Measurements from ENCODE around the gene TRIM10.
"Not testable (repeated sequence)": the region's sequence is repeated elsewhere in the genome, so short reads cannot be mapped to it uniquely, and the experiment has no call there.

Gene TRIM10

GRCh38 chr6:30171677-30172471 is 10.9 kb upstream of the TRIM10 start:
- no peak for DNase-seq

- DNase-seq, result peak; percentile 57
Measured at GRCh38 chr6:30169658-30170614, 8.9 kb upstream of the TRIM10 start.

DNA sequence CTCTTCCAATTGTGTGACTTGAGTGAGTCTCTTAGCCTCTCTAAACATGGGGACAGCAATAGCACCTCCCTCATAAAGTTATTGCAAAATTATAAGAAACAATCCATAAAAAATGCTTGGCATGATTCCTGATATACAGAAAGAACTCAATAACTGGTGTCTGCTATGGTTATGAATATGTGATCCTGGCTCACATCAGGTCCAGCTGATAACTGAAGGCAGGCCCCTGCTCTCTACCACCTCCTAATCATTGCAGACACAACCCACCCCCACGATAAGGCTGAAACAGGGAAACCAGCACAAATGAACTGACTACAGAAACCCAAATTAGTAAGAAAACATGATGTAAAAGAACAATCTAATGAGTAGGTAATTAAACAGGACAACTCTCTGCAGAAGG is 7.7 kb upstream of the TRIM10 start:
- no peak for DNase-seq

DNA sequence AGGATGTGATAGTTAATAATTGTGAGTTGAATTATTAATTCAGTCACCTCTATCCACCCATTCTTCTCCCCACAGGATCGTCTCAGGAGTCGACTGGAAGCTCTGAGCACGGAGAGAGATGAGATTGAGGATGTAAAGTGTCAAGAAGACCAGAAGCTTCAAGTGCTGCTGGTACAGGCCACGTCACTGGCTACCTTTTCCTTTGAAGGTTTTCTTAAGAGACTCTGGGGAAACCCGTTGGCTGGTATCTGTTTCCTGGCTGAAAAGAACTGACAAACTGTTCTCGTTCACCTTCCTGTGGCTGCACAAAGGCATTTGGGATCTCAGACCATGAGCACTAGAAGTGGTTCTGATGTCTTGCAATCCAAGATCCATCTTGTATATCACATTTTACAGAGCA is 6.1 kb upstream of the TRIM10 start:
- peak; percentile 24 for DNase-seq

DNA sequence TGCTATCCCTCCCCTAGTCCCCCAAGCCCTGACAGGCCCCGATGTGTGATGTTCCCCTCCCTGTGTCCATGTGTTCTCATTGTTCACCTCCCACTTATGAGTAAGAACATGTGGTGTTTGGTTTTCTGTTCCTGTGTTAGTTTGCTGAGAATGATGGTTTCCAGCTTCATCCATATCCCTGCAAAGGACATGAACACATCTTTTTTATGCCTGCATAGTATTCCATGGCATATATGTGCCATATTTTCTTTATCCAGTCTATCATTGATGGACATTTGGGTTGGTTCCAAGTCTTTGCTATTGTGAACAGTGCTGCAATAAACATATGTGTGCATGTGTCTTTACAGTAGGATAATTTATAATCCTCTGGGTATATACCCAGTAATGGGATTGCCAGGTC is 4.2 kb upstream of the TRIM10 start:
- DNase-seq, result not testable (repeated sequence)

GRCh38 chr6:30164714-30165113 is 3.7 kb upstream of the TRIM10 start:
- no peak for DNase-seq

- no peak for DNase-seq
Measured at GRCh38 chr6:30163918-30164654, 3.1 kb upstream of the TRIM10 start.

DNA sequence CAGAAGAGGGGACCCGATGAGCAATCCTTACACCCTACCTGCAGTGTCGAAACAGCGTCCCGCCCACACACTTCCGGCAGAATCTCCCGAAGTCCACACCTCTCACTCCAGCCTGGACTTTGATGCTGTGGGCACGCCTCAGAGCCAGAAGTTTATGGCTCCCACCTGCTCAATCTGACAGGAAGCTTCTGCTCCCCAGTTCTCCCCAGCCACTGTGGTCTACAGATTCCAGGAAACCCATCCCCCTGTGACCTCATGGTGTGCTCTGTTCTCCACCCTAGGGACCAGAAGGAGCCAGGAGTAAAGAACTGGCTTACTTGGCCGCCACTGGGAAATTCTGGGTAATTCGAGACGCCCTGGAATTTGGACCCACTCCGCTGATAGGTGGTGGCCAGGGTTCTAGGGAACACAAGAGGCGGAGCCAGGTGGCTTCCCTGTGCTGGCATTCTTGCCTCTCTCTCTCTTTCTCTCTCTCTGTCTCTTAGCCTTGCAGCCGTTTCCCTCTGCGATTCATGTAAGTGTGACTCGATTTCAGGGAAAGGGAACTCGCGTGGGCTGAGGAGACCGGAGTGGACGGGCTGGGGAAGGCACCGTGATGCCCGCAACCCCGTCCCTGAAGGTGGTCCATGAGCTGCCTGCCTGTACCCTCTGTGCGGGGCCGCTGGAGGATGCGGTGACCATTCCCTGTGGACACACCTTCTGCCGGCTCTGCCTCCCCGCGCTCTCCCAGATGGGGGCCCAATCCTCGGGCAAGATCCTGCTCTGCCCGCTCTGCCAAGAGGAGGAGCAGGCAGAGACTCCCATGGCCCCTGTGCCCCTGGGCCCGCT is 2.3 kb upstream of the TRIM10 start, which contains the start of gene TRIM15:
TRIM15 (plus strand) TSS at position 457 of the 828 bp plus-strand sequence; CDS start at position 596, 139 bp downstream.
- peak; percentile 27 for DNase-seq

DNA sequence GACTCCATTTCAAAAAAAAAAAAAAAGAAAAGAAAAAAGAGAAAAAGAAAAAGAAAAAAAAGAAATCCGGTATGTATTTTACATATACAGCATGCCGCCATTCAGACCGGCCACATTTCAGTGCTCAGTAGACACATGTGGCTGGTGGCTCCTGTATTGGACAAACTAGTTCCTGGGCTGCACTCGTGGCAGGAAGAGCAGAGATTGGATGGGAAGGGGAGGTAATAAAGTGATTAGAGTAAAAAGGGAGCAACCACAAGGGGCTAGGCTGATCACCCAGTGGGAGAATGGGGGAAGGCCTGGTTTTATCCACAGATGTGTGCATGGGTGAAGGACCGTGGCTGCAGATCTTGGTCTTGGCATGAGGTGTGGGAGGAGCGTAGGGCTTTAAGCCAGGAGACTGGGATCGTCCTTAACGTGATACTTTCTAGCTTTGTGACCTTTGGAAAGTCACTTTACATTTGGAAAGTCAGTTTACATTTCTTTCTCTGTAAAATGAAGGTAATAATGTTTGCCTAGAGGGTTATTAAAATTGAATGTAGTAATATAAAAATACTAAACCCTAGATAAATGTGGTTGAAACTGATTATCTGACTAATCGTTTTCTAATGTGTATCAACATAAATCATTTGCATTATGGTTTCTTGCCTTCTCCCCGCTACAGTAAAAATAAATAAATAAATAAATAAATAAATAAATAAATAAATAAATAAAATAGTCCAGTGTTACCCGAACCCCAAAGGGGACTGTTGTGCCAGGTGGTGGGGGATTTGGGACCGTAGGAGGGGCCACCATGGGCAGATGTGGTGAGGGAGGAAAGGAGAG is 1.5 kb upstream of the TRIM10 start:
- DNase-seq, result no peak

GRCh38 chr6:30160008-30160784 is 815 bp downstream of the TRIM10 start:
- no peak for DNase-seq

DNA sequence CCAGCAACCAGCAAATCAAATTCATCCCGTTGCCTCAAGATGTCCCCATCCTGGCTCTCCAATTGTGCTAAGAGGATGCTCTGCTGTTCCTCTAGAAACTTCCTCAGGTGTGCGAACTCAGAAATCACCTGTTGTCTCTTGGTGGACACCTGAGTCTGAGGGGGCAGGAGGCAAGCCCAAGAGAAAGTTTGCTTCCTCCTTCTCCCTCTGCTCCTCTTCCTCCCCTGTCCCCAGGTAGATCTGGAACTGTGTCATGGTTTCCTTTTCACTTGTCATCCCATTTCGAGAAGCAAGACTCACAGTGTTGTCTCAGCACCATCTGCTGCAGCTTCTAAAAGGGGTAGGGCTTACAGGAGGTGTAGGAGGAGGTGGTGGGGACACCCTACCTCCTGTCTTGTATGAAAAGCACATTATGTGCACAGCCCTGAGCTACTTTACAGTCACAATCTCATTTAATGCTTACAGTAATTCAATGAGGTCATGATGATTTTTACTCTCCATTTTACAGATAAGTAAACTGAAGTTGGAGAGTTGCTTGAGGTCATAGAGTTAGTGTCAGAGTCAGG is 2.5 kb downstream of the TRIM10 start:
- no peak for DNase-seq

- no peak for DNase-seq
Measured at GRCh38 chr6:30157999-30158398, 3.0 kb downstream of the TRIM10 start.

- DNase-seq, result no peak
Measured at GRCh38 chr6:30157581-30157980, 3.4 kb downstream of the TRIM10 start.

- no peak for DNase-seq
Measured at GRCh38 chr6:30156774-30157173, 4.2 kb downstream of the TRIM10 start.

GRCh38 chr6:30156262-30156599 is 4.8 kb downstream of the TRIM10 start:
- no peak for DNase-seq

- no peak for DNase-seq
Measured at GRCh38 chr6:30155520-30156261, 5.3 kb downstream of the TRIM10 start.

- no peak for DNase-seq
Measured at GRCh38 chr6:30154709-30155519, 6.1 kb downstream of the TRIM10 start.

DNA sequence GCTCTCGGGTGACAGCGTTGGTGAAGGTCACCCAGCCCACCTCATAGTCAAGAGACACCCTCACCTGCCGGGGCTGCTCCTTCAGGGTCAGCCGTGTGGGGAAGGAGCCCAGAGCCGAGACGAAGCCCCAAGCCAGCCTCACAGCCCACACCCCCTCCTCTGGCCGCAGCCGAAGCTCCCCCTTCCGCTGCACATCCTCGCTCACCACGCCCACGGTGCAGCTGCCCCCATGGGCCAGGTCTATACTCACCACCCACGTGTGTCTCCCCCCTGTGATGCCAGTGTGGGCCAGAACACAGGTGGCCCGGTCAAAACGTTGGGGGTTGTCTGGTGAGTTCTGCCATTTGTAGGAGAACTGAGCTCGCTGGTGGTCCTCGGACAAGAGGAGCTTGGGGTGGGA is 7.0 kb downstream of the TRIM10 start:
- DNase-seq, result no peak

All from CD4-positive, alpha-beta T cell treated with Interleukin-10 for 1 hour (primary cell).